Panc1 (cell line): ENCODE data around the gene CD46. TPM values are rescaled to one million over a fixed set of nuclear protein-coding genes. Genes with fewer than 3 reads are reported as not detected.

Experiments
- ATAC-seq: fragments of 200-7000 bp; cut with Tn5 transposase; 2 replicates; pipeline ENCODE4 v1.9.1; 2020; ENCODE audit warnings: mild to moderate bottlenecking, moderate library complexity
- BruUV-seq: library from RNA; stranded (reverse); fragments of 400-500 nt; replicated peaks from 2 replicates; lab custom pipeline; 2021; lab: Mats Ljungman, UMichigan
- CTCF ChIA-PET: fragments of 300-600 bp; sonication (Branson Sonifier 250); formaldehyde crosslinking; loops from one replicate; lab custom pipeline; 2022; ENCODE audit warnings: antibody characterized with exemption; lab: Charles Lee
- POLR2A ChIA-PET: fragments of 300-600 bp; sonication (Branson Sonifier 250); formaldehyde crosslinking; loops from one replicate; lab custom pipeline; 2022; ENCODE audit warnings: antibody characterized with exemption; lab: Charles Lee
- DNase-seq: peaks from one replicate; pipeline ENCODE4 v3.0.0-alpha.2; 2010; ENCODE audit warnings: low read depth, low spot score
- H3K27ac ChIP-seq: 2 replicates; pipeline ENCODE4 v1.5.1; 2011; ENCODE audit warnings: mild to moderate bottlenecking, low read length, inconsistent platforms
- H3K27me3 ChIP-seq: fragments of 200-500 bp; sonication (Bioruptor generic); 2 replicates; pipeline ENCODE4 v1.6.0; 2014; ENCODE audit warnings: low read length, inconsistent platforms; ENCODE audit not compliant: control insufficient read depth, insufficient read depth
- H3K36me3 ChIP-seq: fragments of 200-500 bp; sonication (Bioruptor generic); 2 replicates; pipeline ENCODE4 v1.5.1; 2014; ENCODE audit warnings: inconsistent platforms, mild to moderate bottlenecking, low read length, moderate library complexity; ENCODE audit not compliant: control insufficient read depth, insufficient read depth
- H3K4me1 ChIP-seq: 2 replicates; pipeline ENCODE4 v1.5.1; 2011; ENCODE audit warnings: inconsistent platforms, mild to moderate bottlenecking, low read length, moderate library complexity; ENCODE audit not compliant: control insufficient read depth, insufficient read depth
- H3K4me3 ChIP-seq, 2 experiments: 2 replicates each; pipeline ENCODE4 v1.5.1; 2011 to 2012; ENCODE audit warnings: low read depth in 2 of 2, low read length in 2 of 2, mild to moderate bottlenecking in 2 of 2, inconsistent platforms in 1 of 2, moderate library complexity in 1 of 2
- H3K9me3 ChIP-seq: fragments of 200-500 bp; sonication (Bioruptor generic); 2 replicates; pipeline ENCODE4 v1.5.1; 2014; ENCODE audit warnings: low read depth, mild to moderate bottlenecking, inconsistent platforms, low read length, moderate library complexity; ENCODE audit not compliant: control insufficient read depth, insufficient read depth
- CTCF ChIP-seq: fragments of 450-650 bp; IDR thresholded peaks from 2 replicates; pipeline ENCODE4 v1.5.1; 2017; ENCODE audit warnings: mild to moderate bottlenecking
- POLR2AphosphoS5 ChIP-seq: IDR thresholded peaks from 2 replicates; pipeline ENCODE4 v1.6.1; 2012; ENCODE audit warnings: mild to moderate bottlenecking, low read depth, low read length, moderate library complexity
- REST ChIP-seq, 2 experiments: IDR thresholded peaks; 2 replicates each; pipeline ENCODE4 v1.6.1; 2011 to 2012; ENCODE audit warnings: low read depth in 2 of 2, control low read depth in 1 of 2, low read length in 1 of 2, mild to moderate bottlenecking in 1 of 2, moderate library complexity in 1 of 2; ENCODE audit not compliant: insufficient read depth in 1 of 2
- SIN3A ChIP-seq: IDR thresholded peaks from 2 replicates; pipeline ENCODE4 v1.6.1; 2012; ENCODE audit warnings: low read depth, mild to moderate bottlenecking, low read length, moderate library complexity, borderline replicate concordance; ENCODE audit not compliant: insufficient read depth
- TCF7L2 ChIP-seq: IDR thresholded peaks from 2 replicates; pipeline ENCODE4 v1.6.1; 2011; ENCODE audit warnings: mild to moderate bottlenecking, low read depth, low read length, inconsistent platforms
- in situ Hi-C: cut with HindIII; loops from 2 replicates; pipeline ENCODE4 v1.10.0; 2016; ENCODE audit warnings: low sequenced_read_pairs, low pct_unique_long_range_greater_than_20kb
- intact Hi-C: fragments of 100-400 bp; cut with micrococcal nuclease; formaldehyde crosslinking; loops from one replicate; pipeline ENCODE4 v1.10.0; 2022; ENCODE audit not compliant: unreplicated experiment
- total RNA-seq: library from RNA; stranded (reverse); gene quantifications from one replicate; pipeline ENCODE4 v1.2.1, GENCODE V29; 2021; ENCODE audit not compliant: unreplicated experiment

The CD46 gene
- total RNA-seq, 1 experiment from 2014 or later: 128 TPM

- TF ChIP-seq REST (IDR thresholded peaks at IDR 0.05; ENCODE audit: insufficient read depth in 1 of 2, low read depth in 2 of 2, low read length in 1 of 2) (no peak), POLR2AphosphoS5 (no peak), SIN3A (no peak), TCF7L2 (no peak), CTCF (no peak)
Measured at GRCh38 chr1:207799989-207800648, 48.3 kb downstream of the CD46 start.

GRCh38 chr1:207801819-207802218, 50.0 kb downstream of the CD46 start:
- H3K27ac ChIP-seq: no peak overlapping the region
- in situ Hi-C loops: no loop called here
- TF ChIP-seq REST (IDR thresholded peaks at IDR 0.05; ENCODE audit: insufficient read depth in 1 of 2, low read depth in 2 of 2, low read length in 1 of 2) (no peak), CTCF (no peak), SIN3A (no peak), POLR2AphosphoS5 (no peak), TCF7L2 (no peak)
- BruUV-seq: no TSS peak
- DNase-seq: no peak
- no peak overlapping the region for H3K4me3 ChIP-seq
- H3K27me3 ChIP-seq: no peaks in the 10 kb centered on the region
- ChIA-PET POLR2A (no interaction called here), CTCF (no interaction called here)
- intact Hi-C loops: no loop called here
- ATAC-seq: no peak
- no peaks in the 10 kb centered on the region for H3K9me3 ChIP-seq
- H3K4me1 ChIP-seq: no peaks in the 10 kb centered on the region
- no peaks in the 10 kb centered on the region for H3K36me3 ChIP-seq

More at GRCh38 chr1:207799989-207800648, 48.3 kb downstream of the CD46 start:
- H3K36me3 ChIP-seq: no peaks in the 10 kb centered on the region
- POLR2A ChIA-PET: no interaction called here
- in situ Hi-C loops: no loop called here
- H3K27me3 ChIP-seq: no peaks in the 10 kb centered on the region
- H3K27ac ChIP-seq: no peak overlapping the region
- CTCF ChIA-PET: no interaction called here
- no TSS peak for BruUV-seq
- no peaks in the 10 kb centered on the region for H3K9me3 ChIP-seq
- no peak overlapping the region for H3K4me3 ChIP-seq
- no peak for DNase-seq
- intact Hi-C loops: loop anchor here (10.0 kb wide), 1 partner anchor 95 kb away; no protein-coding TSS in a partner anchor
- no peak for ATAC-seq
- no peaks in the 10 kb centered on the region for H3K4me1 ChIP-seq
